AG04449 (cell line): ENCODE measurements around the gene OSBPL7.

Experiments
- CTCF ChIA-PET: fragments of 350-600 bp; formaldehyde crosslinking; extraction: SDS; loops from one replicate; lab custom pipeline; 2021; ENCODE audit warnings: antibody characterized with exemption; lab: Yijun Ruan, JAX
- POLR2A ChIA-PET: fragments of 400-600, 350-600 bp; formaldehyde crosslinking; extraction: SDS; loops from one replicate; lab custom pipeline; 2020; ENCODE audit warnings: antibody characterized with exemption, inconsistent platforms; lab: Yijun Ruan, JAX
- DNase-seq: peaks from one replicate; pipeline ENCODE4 v3.0.0-alpha.2; 2010; ENCODE audit warnings: low read depth, low spot score
- H3K4me3 ChIP-seq: 2 replicates; pipeline ENCODE4 v1.5.1; 2011; ENCODE audit warnings: low read depth, mild to moderate bottlenecking, control low read depth, low read length
- TF ChIP-seq, protein P1 (sequence below): IDR thresholded peaks from one replicate; pipeline ENCODE4 v1.5.1; 2011; ENCODE audit warnings: mild to moderate bottlenecking, moderate library complexity, low read length, control low read depth, inconsistent platforms; ENCODE audit not compliant: insufficient read depth; ENCODE audit errors: missing control alignments

OSBPL7 gene

DNA sequence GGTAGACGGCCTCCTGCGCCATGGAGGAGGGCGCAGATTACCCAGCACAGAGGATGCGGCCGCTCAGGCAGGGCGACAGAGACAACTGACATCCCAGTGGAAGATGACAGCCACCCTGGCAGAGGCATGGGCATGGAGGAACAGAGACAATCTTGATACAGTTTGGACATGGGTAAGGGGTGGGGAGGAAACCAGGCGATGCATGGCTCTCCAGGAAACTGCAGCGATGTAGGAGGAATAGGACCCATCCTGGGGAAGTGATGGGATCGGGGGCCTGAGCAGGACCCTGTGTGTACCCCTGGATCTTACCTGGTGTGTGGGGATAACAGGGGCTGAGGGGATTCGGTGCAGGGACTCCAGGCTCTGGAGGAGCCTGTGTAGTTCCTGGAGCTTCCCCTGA lies 4.6 kb downstream of the OSBPL7 start:
- CTCF ChIA-PET, result no interaction called here
- H3K4me3 ChIP-seq, result no peak overlapping the region
- TF ChIP-seq, protein P1, sequence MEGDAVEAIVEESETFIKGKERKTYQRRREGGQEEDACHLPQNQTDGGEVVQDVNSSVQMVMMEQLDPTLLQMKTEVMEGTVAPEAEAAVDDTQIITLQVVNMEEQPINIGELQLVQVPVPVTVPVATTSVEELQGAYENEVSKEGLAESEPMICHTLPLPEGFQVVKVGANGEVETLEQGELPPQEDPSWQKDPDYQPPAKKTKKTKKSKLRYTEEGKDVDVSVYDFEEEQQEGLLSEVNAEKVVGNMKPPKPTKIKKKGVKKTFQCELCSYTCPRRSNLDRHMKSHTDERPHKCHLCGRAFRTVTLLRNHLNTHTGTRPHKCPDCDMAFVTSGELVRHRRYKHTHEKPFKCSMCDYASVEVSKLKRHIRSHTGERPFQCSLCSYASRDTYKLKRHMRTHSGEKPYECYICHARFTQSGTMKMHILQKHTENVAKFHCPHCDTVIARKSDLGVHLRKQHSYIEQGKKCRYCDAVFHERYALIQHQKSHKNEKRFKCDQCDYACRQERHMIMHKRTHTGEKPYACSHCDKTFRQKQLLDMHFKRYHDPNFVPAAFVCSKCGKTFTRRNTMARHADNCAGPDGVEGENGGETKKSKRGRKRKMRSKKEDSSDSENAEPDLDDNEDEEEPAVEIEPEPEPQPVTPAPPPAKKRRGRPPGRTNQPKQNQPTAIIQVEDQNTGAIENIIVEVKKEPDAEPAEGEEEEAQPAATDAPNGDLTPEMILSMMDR, result no peak
- DNase-seq, result no peak
- POLR2A ChIA-PET, result interaction anchor here (1.1 kb wide), 1 partner anchor 15 kb away, joined by 5 read pairs; the partner anchor contains the start of genes LRRC46 and MRPL10

DNA sequence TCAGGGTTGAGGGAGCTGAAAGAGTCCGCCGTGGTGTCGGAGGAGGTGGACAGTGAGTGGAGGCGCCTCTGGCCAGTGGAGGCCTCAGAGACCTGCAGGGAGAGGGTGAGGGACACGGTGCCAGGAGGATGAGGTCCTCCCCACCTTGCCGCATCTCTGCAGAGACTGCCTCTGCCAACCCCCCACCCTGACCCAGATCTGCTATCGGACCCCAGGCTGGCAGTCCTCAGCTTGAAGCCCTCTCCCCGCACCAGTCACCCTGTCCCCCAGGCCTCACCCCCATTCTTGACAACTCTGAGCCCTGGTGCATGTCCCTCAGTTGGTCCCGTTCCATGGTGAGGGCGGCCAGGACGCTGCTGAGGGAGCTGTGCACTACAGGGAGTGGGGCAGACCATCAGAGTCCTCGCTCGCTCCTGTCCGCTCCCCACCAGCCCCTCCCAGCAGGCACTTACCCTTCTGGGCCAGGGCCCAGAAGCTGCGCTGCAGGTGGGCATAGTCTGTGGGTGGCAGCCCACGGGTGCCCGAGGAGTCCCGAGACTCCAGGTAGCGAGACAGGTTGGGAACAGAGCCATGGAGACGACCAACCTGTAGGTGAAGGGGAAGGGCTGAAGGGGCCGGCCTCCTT lies 5.4 kb downstream of the OSBPL7 start:
- no peak for DNase-seq
- CTCF ChIA-PET, result no interaction called here
- H3K4me3 ChIP-seq, result no peak overlapping the region
- POLR2A ChIA-PET, result interaction anchor here (1.1 kb wide), 1 partner anchor 15 kb away, joined by 5 read pairs; the partner anchor contains the start of genes LRRC46 and MRPL10
- TF ChIP-seq, protein P1, result no peak

DNA sequence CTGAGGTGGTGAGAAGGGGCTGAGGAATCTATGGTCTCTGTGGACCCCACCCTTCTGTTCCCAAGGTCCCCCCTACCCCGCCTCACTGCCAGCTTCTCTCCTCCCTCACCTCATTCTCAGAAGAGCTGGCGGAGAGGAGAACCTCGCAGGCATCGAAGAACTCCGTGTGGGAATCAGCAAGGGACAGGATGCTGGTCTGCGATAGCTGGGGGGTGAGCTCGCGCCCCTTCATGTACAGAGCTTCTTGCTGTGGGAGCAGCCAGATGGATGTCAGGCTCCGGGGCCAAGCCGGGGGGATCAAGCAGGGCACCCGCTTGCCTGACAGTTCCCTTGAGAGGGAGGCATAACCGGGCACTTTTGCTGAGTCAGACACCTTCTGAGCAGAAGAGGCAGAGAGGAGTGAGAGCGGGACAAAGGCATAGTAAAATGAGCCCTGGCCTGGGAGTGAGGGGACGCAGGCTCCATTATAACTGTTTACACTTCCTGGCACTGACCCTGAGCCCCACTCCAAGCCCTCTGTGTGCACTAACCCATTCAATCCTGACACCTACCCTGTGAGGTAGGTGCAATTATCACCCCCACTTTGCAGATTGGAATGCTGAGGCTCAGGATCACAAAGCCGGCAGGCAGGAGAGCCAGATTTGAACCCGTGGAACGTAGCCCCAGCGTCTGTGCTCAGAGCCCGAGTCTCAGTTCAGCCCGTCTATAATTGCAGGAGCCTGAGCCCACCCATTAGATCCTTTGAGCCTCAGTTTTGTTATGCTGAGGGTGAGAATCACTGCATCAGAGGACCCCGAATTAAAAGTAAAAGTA lies 6.3 kb downstream of the OSBPL7 start:
- CTCF ChIA-PET, result interaction anchor here (0.9 kb wide), 1 partner anchor 156 kb away, joined by 3 read pairs; the partner anchor contains the start of gene CDK5RAP3
- H3K4me3 ChIP-seq, result no peak overlapping the region
- POLR2A ChIA-PET, result interaction anchor here (1.1 kb wide), 1 partner anchor 16 kb away, joined by 5 read pairs; the partner anchor contains the start of genes LRRC46 and MRPL10
- TF ChIP-seq, protein P1, result no peak
- no peak for DNase-seq

DNA sequence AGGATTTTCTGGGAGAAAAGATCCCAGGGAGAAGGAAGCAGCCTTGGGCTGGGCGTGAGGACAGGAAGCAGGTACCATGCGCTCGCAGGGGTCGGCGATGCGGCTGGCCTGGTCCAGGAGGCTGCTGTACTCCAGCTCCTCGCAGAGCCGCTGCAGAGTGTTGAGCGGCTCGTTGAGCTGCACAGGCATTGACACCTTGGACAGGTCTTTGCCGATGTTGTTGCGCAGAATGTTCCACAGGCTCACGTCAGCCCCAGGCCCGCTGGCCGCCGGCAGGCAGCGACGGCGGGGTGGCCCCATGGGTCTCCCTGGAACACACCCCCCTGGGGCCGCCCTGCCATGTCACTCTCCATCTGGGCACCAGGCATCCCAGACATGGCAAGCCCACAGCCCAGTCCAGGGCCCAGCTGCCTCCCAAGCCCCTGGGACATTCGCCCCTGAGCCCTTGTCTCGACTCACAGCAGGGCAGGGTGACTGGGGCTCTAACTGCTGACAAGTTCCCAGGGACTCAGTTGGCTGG lies 8.0 kb downstream of the OSBPL7 start:
- DNase-seq, result no peak
- CTCF ChIA-PET, result interaction anchor here (1.0 kb wide), 1 partner anchor 17 kb away, joined by 3 read pairs; the partner anchor contains the start of genes LRRC46 and MRPL10
- no peak overlapping the region for H3K4me3 ChIP-seq
- TF ChIP-seq, protein P1, result no peak
- POLR2A ChIA-PET, result no interaction called here

DNA sequence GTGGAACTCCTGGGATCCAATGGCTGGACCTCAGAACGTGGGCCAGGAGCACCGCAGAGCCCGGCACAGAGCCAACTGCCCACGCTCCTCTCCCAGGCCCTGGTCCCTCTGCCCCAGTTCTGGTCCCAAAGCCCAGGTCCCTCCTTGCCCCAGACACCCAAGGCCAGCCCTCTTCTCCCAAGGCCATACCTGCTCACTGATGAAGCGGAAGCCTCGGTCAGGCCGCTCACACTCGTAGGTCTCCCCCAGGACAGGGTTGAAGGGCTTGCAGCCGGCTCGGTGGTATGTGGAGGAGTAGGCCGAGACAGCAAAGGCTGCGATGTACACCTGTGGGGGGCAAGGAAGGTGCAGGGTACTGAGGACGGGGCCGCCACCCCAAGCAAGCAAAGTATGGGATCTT lies 8.5 kb downstream of the OSBPL7 start:
- ChIA-PET POLR2A (no interaction called here), CTCF (no interaction called here)
- TF ChIP-seq, protein P1, result no peak

More for the DNA sequence above, 8.5 kb downstream of the OSBPL7 start:
- no peak for DNase-seq
- H3K4me3 ChIP-seq, result no peak overlapping the region
